Loucy (cell line): Measurements from ENCODE around the gene INSC.
"Not testable (repeated sequence)": the region's sequence is repeated elsewhere in the genome, so short reads cannot be mapped to it uniquely, and the experiment has no call there.

Experiments
- H2AFZ ChIP-seq: fragments of 200-600 bp; sonication (generic); 2 replicates; pipeline ENCODE4 v1.6.0; 2016; ENCODE audit warnings: antibody characterized with exemption, mild to moderate bottlenecking, low read length, moderate library complexity
- H3F3A ChIP-seq: fragments of 200-600 bp; 2 replicates; pipeline ENCODE4 v1.6.0; 2016; ENCODE audit warnings: antibody characterized with exemption, low read depth, mild to moderate bottlenecking
- H3K27me3 ChIP-seq: fragments of 200-600 bp; sonication (generic); 2 replicates; pipeline ENCODE4 v1.6.1; 2014; ENCODE audit warnings: low read length, mild to moderate bottlenecking; ENCODE audit not compliant: insufficient read depth, poor library complexity, severe bottlenecking
- H3K36me3 ChIP-seq: fragments of 200-600 bp; sonication (generic); 2 replicates; pipeline ENCODE4 v1.6.1; 2016; ENCODE audit warnings: low read length; ENCODE audit not compliant: insufficient read depth
- H3K4me1 ChIP-seq: fragments of 200-600 bp; sonication (generic); 2 replicates; pipeline ENCODE4 v1.5.1; 2014; ENCODE audit warnings: low read length, mild to moderate bottlenecking; ENCODE audit not compliant: insufficient read depth, poor library complexity, severe bottlenecking
- H3K4me2 ChIP-seq: fragments of 200-600 bp; sonication (generic); 2 replicates; pipeline ENCODE4 v1.6.0; 2014; ENCODE audit warnings: antibody characterized with exemption, low read length, low read depth, mild to moderate bottlenecking; ENCODE audit not compliant: poor library complexity, severe bottlenecking
- H3K4me3 ChIP-seq: fragments of 200-600 bp; sonication (generic); 2 replicates; pipeline ENCODE4 v1.5.1; 2014; ENCODE audit warnings: low read length, mild to moderate bottlenecking, mixed read lengths; ENCODE audit not compliant: poor library complexity, severe bottlenecking
- H3K79me2 ChIP-seq: fragments of 200-600 bp; sonication (generic); 2 replicates; pipeline ENCODE4 v1.6.1; 2014; ENCODE audit warnings: low read length; ENCODE audit not compliant: insufficient read depth
- H3K9ac ChIP-seq: fragments of 200-600 bp; sonication (generic); 2 replicates; pipeline ENCODE4 v1.6.0; 2014; ENCODE audit warnings: mild to moderate bottlenecking, low read depth, low read length, moderate library complexity; ENCODE audit not compliant: poor library complexity, severe bottlenecking
- H3K9me2 ChIP-seq: fragments of 200-600 bp; sonication (generic); replicated peaks from 2 replicates; pipeline ENCODE4 v1.6.1; 2016; ENCODE audit warnings: low read depth, low read length, mixed read lengths
- H3K9me3 ChIP-seq: fragments of 200-600 bp; sonication (generic); 2 replicates; pipeline ENCODE4 v1.6.1; 2014; ENCODE audit warnings: mild to moderate bottlenecking, antibody characterized with exemption, low read length, low read depth; ENCODE audit not compliant: insufficient read depth
- H4K20me1 ChIP-seq: fragments of 200-600 bp; sonication (generic); 2 replicates; pipeline ENCODE4 v1.6.0; 2014; ENCODE audit warnings: antibody characterized with exemption, low read length, mild to moderate bottlenecking; ENCODE audit not compliant: insufficient read depth, poor library complexity, severe bottlenecking
- CTCF ChIP-seq: fragments of 200-600 bp; sonication (generic); conservative IDR thresholded peaks from 2 replicates; pipeline ENCODE4 v1.5.1; 2014; ENCODE audit warnings: mild to moderate bottlenecking, antibody characterized with exemption, low read length
- EZH2phosphoT487 ChIP-seq: fragments of 200-600 bp; IDR thresholded peaks from 2 replicates; pipeline ENCODE4 v1.6.1; 2018; ENCODE audit warnings: antibody characterized with exemption, mild to moderate bottlenecking, moderate library complexity, borderline replicate concordance

The INSC gene

GRCh38 chr11:15114501-15115475 is at the start of gene INSC:
INSC (plus strand) TSS chr11:15114923; CDS start chr11:15149175, 34,252 bp downstream.
- Histone ChIP-seq H3K4me2 (peak within 1 kb of the TSS; percentile 68), H3K27me3 (no peaks in the 10 kb centered on the region), H4K20me1 (no peaks in the 10 kb centered on the region), H3K36me3 (no peaks in the 10 kb centered on the region), H3K9me2 (no peaks in the 10 kb centered on the region), H3K79me2 (no peaks in the 10 kb centered on the region), H3K9me3 (no peaks in the 10 kb centered on the region), H2AFZ (no peak within 1 kb of the TSS), H3K4me1 (peaks cover 55% of the 10 kb centered on the region), H3K9ac (peak within 1 kb of the TSS; percentile 54), H3K4me3 (peak within 1 kb of the TSS; percentile 50), H3F3A (no peaks in the 10 kb centered on the region)
- TF ChIP-seq CTCF (no peak), EZH2phosphoT487 (no peak)

GRCh38 chr11:15069751-15070150 is 45.0 kb upstream of the INSC start:
- not testable (repeated sequence) for H3K79me2 ChIP-seq, H3K27me3 ChIP-seq, H3F3A ChIP-seq, H3K36me3 ChIP-seq, H3K4me2 ChIP-seq, H2AFZ ChIP-seq, H4K20me1 ChIP-seq, H3K9me3 ChIP-seq, H3K9me2 ChIP-seq, H3K4me3 ChIP-seq, H3K9ac ChIP-seq, H3K4me1 ChIP-seq

GRCh38 chr11:15071556-15072255 is 43.0 kb upstream of the INSC start:
- H3F3A ChIP-seq, result no peaks in the 10 kb centered on the region
- TF ChIP-seq CTCF (no peak), EZH2phosphoT487 (no peak)
- no peaks in the 10 kb centered on the region for H3K4me1 ChIP-seq
- H3K9me3 ChIP-seq, result no peaks in the 10 kb centered on the region; the same call in 1 of the 2 replicates
- H3K9me2 ChIP-seq, result no peaks in the 10 kb centered on the region
- H3K9ac ChIP-seq, result no peak overlapping the region
- no peak overlapping the region for H3K4me3 ChIP-seq
- H3K27me3 ChIP-seq, result no peaks in the 10 kb centered on the region
- H3K36me3 ChIP-seq, result no peaks in the 10 kb centered on the region
- H3K79me2 ChIP-seq, result no peaks in the 10 kb centered on the region
- H3K4me2 ChIP-seq, result no peak overlapping the region
- H2AFZ ChIP-seq, result no peak overlapping the region
- H4K20me1 ChIP-seq, result no peaks in the 10 kb centered on the region
